GOT3 (cell line): ENCODE results near the gene SLC9A5.

ENCODE experiments used
- DNase-seq: peaks from one replicate; lab custom pipeline; 2025; ENCODE audit warnings: mixed read lengths; lab: John Stamatoyannopoulos, UW

The SLC9A5 gene

DNA sequence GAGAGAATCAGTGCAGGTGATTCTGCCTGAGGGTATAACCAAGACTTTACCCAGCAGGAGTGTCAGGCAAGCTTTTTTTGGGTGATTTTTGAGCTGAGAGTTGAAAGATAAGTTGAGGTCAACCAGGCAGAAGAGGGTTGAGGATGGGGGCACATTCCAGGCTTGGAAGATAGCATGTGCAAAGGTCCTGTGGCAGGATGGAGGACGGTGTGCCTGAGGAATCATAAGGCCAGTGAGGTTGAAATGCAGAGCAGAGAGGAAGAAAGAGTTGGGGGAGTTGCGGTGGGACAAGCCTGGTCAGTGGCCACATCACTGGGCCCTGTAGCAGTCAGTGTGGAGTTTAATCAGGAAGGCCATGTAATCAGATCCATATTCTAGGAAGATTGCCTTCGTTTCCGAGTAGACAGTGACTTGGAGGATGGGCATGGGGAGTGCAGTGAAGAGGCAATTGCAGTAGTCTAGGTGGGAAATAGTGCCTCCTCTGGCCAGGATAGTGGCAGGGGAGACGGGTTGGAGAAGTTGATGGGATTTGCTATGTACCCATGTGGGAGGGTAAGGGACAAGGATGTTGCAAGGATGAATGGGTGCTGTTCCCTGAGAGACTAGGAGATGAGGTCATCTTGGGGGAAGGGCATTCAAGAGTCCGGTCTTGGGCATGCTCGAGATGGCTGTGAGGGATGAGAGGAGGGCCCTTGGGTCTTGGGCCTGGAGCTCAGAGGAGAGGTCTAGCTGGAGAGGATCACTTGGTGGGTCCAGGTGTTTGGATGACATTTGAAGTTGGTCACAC is 34.5 kb downstream of the SLC9A5 start:
- DNase-seq = no peak

DNA sequence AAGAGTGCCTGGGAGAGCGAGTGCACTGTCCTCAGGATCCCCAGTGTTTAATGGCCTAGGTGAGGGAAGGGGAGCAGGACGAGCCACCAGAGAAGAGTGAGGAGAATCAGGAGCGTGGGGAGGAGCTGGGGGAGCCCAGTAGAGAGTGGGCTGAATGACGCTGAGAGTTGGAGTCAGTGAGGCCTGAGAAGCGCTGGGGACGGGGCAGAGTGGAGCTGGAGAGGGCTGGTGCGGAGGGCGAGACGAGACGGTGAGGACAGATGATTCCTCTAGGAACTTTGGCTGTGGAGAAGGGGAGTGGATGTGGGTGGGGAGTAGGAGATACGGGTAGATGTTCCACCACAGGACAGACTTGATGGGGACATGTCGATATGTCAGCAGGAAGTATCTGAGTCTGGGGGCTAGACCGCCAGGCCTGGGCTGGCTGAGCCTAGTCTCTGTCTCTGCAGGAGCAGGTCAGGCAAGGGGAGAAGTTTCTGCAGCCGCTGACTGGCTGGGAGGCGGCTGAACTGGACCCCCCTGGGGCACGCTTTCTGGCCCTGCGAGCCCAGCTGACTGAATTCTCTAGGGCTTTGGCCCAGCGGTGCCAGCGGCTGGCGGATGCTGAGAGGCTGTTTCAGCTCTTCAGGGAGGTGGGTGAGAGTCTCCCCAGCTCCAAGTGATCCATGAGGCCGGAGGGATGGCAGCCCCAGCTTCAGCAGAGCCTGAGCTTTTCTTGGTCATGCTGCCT is 35.2 kb downstream of the SLC9A5 start:
- DNase-seq = no peak

DNA sequence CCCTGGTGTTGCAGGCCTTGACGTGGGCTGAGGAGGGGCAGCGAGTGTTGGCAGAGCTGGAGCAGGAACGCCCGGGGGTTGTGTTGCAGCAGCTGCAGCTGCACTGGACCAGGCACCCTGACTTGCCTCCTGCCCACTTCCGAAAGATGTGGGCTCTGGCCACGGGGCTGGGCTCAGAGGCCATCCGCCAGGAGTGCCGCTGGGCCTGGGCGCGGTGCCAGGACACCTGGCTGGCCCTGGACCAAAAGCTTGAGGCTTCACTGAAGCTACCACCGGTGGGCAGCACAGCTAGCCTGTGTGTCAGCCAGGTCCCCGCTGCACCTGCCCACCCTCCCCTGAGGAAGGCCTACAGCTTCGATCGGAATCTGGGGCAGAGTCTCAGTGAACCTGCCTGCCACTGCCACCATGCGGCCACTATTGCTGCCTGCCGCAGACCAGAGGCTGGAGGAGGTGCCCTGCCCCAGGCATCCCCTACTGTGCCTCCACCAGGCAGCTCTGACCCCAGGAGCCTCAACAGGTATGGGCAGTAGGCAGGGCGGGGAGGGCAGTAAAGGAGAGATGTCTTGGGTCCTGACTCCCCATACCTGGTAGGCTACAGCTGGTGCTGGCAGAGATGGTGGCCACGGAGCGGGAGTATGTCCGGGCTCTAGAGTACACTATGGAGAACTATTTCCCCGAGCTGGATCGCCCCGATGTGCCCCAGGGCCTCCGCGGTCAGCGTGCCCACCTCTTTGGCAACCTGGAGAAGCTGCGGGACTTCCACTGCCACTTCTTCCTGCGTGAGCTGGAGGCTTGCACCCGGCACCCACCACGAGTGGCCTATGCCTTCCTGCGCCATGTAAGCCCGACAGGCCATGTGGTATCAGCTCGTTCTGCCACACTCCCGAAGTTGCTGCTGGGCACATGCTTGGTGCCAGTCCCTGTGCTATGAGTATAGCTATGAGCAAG is 36.2 kb downstream of the SLC9A5 start:
- no peak for DNase-seq

DNA sequence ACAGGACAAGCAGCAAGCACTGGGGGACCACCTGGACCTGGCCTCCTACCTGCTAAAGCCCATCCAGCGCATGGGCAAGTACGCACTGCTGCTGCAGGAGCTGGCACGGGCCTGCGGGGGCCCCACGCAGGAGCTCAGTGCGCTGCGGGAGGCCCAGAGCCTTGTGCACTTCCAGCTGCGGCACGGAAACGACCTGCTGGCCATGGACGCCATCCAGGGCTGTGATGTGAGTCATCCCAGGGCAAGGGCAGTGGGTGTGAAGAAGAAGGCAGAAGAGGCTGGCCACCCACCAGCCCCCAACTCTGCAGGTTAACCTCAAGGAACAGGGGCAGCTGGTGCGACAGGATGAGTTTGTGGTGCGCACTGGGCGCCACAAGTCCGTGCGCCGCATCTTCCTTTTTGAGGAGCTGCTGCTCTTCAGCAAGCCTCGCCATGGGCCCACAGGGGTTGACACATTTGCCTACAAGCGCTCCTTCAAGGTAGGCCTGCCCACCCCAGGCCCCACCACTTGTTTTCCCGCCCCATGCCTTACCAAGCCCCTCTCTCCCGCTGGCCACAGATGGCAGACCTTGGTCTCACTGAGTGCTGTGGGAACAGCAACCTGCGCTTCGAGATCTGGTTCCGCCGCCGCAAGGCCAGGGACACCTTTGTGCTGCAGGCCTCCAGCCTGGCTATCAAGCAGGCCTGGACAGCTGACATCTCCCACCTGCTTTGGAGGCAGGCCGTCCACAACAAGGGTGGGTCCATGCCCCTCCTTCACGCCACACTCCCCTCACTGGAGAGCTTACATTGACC is 37.9 kb downstream of the SLC9A5 start:
- no peak for DNase-seq

DNA sequence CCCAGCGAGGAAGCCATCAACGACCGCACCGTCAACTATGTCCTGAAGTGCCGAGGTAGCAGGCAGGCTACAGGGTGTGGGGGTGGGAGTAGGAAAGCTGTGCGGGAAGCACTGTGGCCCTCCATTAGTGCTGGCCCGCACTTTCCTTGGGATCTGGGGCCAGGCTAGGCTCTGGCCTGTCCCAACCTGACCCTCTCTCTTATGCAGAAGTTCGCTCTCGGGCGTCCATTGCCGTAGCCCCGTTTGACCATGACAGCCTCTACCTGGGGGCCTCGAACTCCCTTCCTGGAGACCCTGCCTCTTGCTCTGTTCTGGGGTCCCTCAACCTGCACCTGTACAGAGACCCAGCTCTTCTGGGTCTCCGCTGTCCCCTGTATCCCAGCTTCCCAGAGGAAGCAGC is 39.2 kb downstream of the SLC9A5 start:
- DNase-seq = no peak

DNA sequence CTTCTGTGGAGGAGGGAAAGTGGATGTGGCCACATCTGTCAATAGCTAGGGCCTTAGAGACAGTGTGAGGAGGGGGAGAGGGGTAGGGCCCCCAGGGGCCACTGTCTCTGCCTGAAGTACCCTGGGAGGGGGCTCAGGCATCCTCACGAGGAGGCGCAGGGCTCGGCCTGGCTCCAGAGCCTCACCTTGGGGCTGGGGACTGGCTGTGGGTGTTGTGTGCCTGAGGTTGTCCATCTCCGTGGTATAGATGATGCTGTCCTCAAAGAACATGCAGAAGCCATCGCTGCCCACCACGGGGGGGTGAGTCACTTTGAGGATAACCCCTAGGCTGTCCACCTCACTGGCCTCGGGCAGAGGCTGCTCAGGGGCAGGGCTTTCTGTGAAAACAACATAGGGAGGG is 42.7 kb downstream of the SLC9A5 start:
- DNase-seq = no peak

DNA sequence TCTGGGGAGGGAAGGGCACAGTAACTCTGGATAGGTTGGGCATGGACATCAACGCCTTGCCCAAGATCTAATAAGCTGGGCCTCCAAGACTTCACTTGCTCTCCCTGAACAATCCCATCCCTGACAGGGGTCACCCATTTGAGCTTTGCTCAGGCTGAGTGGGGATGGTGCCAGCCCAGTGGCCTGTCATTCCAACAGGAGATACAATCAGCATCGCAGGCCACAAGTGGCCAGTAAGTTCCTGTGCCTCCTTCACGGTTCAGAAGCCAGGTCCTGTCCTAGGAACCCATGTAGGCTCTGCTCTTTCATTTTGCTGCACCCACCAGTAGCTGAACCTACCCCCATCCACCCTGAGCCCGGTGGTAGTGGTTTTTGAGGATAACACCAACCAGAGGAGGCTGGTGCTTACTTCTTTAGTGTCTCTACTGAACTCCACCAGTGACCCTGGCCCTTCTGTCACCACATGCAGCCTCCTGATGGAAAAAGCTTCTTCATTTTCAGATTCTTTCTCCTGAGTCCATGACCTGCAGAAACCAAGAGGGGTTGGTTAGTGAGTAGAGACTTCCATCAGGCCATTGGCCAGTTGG is 45.5 kb downstream of the SLC9A5 start:
- no peak for DNase-seq

DNA sequence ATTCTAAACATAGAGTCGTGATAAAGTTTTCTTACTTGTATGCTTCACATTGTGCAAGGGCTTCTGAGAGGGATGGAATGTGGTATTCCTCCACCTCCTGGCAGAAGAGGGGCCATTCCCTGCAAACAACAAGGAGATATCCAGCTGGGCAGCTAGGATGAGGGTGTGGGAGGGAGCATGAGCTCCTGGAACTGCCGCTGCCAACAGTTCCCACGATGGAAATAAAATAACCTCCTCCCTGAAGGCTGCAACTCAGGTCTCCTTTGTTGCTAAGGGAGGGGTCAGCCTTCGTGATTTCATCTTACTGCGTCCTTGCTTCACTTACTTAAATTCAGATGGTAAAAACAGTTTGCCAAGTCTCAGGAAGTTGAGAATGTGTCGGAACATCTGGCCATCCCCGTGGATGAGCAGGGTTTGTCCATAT is 46.2 kb downstream of the SLC9A5 start:
- DNase-seq = no peak

DNA sequence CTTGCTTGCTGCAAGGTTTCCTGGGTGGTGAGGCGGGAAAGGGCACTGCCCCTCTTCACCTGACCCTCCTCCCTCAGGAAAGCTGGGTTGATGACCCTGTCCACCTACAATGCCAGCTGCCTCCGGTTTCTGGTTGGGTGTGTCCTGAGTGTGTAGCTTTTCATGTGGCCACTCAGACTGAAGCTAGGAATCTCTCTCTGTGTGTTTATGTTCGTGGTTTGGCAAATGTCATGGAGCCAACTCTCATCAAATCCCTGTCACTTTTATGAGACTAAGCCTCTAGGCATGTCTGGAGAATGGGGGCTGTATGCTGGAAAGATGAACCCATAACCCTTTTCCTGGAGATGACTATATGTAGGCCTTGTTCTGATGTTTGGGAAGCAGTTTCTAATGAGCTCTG is 47.6 kb downstream of the SLC9A5 start:
- no peak for DNase-seq

DNA sequence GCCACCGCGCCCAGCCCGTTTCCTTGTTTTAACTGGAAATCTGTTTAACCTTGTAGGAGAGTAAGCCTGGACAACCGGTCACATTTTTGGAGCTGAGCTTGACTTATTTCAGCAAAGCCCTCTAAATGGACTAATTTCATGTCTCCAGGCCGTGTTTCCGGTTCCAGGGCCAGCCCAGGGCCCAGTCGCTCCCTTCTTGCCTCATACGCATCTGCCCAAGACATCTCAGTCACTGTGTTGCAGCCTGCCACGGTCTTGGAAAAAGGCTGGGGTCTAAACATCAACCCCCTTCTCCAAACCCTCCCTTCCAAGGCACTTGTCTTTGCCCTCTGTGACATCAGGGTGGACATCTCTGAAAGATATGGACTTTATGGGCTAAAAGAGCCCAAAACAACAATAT is 49.5 kb downstream of the SLC9A5 start:
- DNase-seq = no peak

DNA sequence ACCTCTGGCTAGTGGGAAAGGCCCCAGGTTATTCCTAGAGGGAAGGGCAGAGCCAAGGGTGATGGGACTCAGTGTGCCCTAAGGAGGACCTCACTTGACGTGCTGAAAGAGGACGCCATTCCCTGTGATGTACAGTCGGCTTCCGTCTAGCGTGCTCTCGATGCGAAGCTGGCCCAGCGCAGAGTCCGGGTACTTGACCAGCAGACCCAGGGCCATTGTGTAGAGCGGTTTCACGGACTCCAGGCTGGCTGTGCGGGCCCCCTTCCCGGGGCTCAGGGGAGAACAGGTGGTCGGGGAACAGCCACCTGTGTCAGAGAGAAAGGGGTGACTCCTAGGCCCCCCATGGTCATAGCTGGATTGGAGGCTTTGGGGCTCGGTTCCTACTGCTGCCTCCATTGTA is 50.5 kb downstream of the SLC9A5 start:
- no peak for DNase-seq

DNA sequence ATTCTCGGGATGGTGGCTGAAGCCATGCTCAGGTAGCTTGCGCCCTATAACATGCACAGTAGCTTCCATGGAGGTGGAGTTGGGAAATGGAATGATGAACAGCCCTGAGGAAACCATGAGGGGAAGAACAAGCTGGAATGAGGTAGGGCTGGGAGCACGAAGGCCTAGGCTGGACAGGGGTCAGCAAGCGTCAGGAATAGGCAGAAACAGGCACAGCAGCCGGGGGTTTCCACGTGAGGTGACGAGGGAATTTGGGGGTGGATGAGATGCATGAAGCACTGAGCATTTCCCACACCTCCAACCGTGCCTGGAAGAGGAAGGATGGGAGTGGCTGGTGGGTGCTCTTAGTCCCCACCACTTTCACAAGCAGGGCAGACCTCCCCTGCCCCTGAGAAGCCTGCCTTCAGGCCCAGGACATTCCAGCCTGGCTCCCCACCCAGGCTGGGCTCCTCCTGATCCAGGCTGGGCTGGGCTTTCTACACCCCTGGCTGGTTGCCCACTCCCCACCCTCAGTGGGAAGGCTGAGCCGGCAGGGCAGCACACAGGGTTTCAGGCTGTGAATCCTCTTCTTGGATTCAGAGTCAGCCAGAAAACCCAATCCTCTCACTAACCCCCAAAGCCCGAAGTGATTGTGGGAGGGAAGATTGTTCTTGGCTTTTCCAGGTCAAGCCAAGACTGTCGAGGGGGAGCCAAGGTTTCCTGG is 52.5 kb downstream of the SLC9A5 start:
- no peak for DNase-seq

DNA sequence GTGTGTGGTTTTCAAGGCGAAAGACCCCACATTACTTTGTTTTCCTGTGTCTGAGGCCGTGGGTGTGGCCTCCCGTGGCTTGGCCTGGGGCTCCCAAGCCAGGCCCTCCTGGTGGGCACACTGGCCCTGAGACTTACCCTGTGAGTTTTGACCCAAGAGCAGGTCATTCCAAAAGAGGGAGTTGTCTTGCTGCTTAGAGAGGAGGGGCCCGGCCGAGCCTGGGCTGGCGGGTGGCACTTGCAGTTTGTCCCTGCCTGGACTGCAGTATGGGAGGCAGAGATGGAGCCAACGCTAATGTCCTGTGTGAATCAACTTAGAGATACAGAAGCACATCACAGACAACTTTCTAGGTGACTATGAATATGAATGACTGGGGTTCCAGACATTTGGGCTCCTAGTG is 53.3 kb downstream of the SLC9A5 start:
- DNase-seq = no peak

DNA sequence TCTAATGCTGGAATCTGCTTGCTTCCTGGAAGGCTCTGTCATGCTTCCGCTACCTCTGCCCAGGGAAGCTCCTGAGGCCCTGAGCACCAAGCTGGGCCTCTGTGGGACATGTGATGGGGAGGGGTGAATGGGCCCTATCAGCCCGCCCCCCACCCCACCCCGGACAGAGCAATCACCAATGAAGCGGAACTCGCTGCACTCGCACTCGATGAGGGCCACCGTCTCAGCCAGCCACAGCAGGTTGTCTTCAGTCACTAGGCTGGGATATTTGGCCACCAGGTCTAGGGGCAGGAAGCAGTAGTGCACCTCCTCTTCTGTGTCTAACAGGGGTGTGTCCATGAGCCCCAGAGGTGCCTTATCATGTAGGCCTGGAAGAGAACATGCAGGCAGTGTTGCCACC is 54.2 kb downstream of the SLC9A5 start:
- DNase-seq = no peak

DNA sequence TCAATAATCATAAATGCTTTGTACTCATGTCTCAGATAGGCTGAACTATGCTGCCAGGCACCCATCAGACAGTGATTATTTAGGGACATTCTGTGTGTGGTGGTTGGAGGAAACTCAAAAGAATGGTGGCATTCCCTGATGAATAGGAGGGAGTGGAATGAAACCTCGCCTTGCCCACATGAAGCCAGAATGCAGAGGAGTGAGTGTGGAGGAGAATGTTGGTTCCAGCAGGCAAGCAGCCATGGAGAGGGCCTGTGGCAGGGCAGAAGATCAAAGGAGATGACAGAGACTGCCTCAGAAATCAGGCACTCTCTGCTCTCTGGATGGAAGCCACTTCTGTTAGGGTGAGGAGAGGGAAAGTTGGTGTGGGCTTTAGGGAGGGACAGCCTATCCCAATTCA is 55.2 kb downstream of the SLC9A5 start:
- no peak for DNase-seq

DNA sequence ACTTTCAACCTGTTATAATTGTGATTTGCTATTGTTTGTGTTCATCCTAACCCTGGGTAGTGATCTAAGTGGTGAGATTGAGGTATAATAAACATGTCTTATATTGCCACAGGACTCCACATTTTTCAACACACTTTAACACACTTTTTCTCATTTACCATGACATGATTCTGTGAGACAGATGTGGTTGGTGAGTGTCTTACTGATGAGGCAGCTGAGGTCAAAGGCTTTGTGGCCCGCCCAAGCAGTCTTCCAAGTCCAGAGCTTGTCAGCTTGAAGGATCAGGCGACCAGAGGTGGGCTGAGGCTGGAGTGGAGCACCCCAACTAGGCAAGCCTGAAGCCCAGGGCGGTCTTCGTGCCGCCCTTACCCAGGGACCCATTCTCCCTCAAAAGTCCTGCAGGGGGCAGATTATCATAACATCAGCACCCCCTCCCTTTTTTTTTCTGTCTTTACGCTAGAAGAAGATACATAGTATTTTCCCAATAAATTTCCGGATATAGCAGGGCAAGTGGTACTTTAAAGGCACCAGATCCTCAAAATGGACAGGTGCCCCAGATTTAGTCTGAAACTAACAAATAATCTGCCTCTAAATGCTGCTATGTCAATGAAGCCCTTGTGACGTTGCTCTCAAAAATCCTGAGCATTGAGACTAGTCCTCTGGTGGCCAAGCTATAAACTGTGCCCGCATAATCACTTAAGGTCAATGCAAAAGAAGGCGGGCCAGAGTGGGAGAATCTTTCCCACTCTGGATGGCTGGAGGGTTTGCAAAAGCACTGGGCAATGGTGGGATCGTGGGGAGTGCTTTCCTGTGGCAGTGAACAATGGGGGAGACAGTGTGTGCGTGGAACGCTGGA is 56.7 kb downstream of the SLC9A5 start:
- DNase-seq = no peak

DNA sequence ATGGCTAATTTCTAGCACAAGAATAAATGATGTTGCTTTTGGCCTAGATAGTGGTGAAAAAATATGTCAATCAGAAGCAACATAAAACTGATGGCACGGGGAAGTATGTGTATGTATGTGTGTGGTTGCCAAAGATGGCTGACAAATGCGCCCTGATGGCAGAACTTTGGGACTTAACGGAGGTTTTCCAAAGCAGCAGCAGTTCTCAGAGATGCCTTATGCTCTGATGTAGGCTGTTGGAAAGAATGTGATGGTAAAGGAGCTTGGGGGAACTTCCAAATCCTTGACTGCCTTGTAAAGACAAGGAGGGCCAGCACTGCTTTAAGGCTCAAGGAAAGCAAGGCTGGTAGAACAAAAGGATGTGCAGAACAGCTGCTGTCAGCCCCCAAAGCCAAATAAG is 61.8 kb downstream of the SLC9A5 start:
- DNase-seq = no peak

DNA sequence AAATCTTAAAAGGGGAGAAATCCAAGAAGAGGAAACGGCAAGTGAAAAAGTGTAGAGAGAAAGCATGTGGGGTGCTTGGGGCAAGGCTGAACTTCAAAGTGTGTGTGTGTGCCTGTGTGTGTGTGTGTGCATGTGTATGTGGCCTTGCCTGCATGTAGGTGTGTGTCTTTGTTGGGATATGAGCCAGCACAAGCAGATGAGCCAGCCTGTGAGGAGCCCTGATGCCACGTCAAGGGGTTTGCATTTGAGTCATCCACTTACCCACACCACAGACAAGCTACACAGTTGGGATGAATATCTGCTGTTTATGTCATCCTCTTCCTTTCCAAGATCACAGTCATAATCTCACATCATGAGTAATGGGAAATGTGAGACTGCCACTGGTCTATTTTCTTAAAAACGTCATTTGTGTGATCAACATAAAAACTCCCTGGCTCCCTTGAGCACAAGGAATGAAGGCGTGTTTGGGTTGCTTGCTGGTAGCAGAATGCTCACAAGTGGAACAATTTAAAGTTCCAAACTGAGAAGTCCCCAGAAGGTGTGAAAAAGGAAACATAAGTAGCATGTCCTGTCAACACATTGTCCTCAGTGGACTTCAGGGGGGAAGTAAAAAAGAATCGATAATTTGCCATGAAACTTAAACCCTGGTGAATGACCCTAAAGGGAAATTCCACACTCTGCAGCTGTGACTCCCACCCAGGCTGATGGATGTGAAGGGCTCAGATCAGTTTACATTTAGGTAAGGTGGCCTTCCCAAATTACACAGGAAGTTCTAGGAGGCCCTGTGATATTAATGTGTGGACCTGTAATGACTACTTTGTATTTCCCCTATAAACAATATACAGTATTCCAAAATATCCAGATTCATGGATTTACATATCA is 63.1 kb downstream of the SLC9A5 start:
- DNase-seq = peak; percentile 59

DNA sequence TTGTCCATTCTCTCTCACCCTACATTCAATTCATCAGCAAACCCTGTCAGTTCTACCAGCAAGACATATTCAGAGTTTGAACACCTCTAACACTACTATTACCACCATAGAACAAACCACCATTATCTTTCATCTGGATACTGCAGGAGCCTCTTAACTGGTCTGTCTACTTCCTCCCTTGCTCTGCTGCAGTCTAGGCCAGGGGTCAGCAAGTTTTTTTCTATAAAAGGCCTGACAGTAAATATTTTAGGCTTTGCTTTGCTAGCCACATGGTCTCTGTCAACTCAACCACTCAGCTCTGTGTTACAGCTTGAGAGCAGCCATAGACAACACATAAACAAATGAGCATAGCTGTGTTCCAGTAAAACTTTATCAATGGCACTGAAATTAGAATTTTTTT is 63.9 kb downstream of the SLC9A5 start:
- no peak for DNase-seq
